Loucy (cell line): ENCODE data around the gene TXNRD1.
A peak's percentile ranks its signal among the peaks of the same experiment; 100 is the strongest.

Experiments used
- H2AFZ ChIP-seq: fragments of 200-600 bp; sonication (generic); 2 replicates; pipeline ENCODE4 v1.6.0; 2016; ENCODE audit warnings: antibody characterized with exemption, mild to moderate bottlenecking, low read length, moderate library complexity
- H3F3A ChIP-seq: fragments of 200-600 bp; 2 replicates; pipeline ENCODE4 v1.6.0; 2016; ENCODE audit warnings: antibody characterized with exemption, low read depth, mild to moderate bottlenecking
- H3K27me3 ChIP-seq: fragments of 200-600 bp; sonication (generic); 2 replicates; pipeline ENCODE4 v1.6.1; 2014; ENCODE audit warnings: low read length, mild to moderate bottlenecking; ENCODE audit not compliant: insufficient read depth, poor library complexity, severe bottlenecking
- H3K36me3 ChIP-seq: fragments of 200-600 bp; sonication (generic); 2 replicates; pipeline ENCODE4 v1.6.1; 2016; ENCODE audit warnings: low read length; ENCODE audit not compliant: insufficient read depth
- H3K4me1 ChIP-seq: fragments of 200-600 bp; sonication (generic); 2 replicates; pipeline ENCODE4 v1.5.1; 2014; ENCODE audit warnings: low read length, mild to moderate bottlenecking; ENCODE audit not compliant: insufficient read depth, poor library complexity, severe bottlenecking
- H3K4me2 ChIP-seq: fragments of 200-600 bp; sonication (generic); 2 replicates; pipeline ENCODE4 v1.6.0; 2014; ENCODE audit warnings: antibody characterized with exemption, low read length, low read depth, mild to moderate bottlenecking; ENCODE audit not compliant: poor library complexity, severe bottlenecking
- H3K4me3 ChIP-seq: fragments of 200-600 bp; sonication (generic); 2 replicates; pipeline ENCODE4 v1.5.1; 2014; ENCODE audit warnings: low read length, mild to moderate bottlenecking, mixed read lengths; ENCODE audit not compliant: poor library complexity, severe bottlenecking
- H3K79me2 ChIP-seq: fragments of 200-600 bp; sonication (generic); 2 replicates; pipeline ENCODE4 v1.6.1; 2014; ENCODE audit warnings: low read length; ENCODE audit not compliant: insufficient read depth
- H3K9ac ChIP-seq: fragments of 200-600 bp; sonication (generic); 2 replicates; pipeline ENCODE4 v1.6.0; 2014; ENCODE audit warnings: mild to moderate bottlenecking, low read depth, low read length, moderate library complexity; ENCODE audit not compliant: poor library complexity, severe bottlenecking
- H3K9me2 ChIP-seq: fragments of 200-600 bp; sonication (generic); replicated peaks from 2 replicates; pipeline ENCODE4 v1.6.1; 2016; ENCODE audit warnings: low read depth, low read length, mixed read lengths
- H3K9me3 ChIP-seq: fragments of 200-600 bp; sonication (generic); 2 replicates; pipeline ENCODE4 v1.6.1; 2014; ENCODE audit warnings: mild to moderate bottlenecking, antibody characterized with exemption, low read length, low read depth; ENCODE audit not compliant: insufficient read depth
- H4K20me1 ChIP-seq: fragments of 200-600 bp; sonication (generic); 2 replicates; pipeline ENCODE4 v1.6.0; 2014; ENCODE audit warnings: antibody characterized with exemption, low read length, mild to moderate bottlenecking; ENCODE audit not compliant: insufficient read depth, poor library complexity, severe bottlenecking
- EZH2phosphoT487 ChIP-seq: fragments of 200-600 bp; IDR thresholded peaks from 2 replicates; pipeline ENCODE4 v1.6.1; 2018; ENCODE audit warnings: antibody characterized with exemption, mild to moderate bottlenecking, moderate library complexity, borderline replicate concordance
- TF ChIP-seq, protein P1 (sequence below): fragments of 200-600 bp; sonication (generic); conservative IDR thresholded peaks from 2 replicates; pipeline ENCODE4 v1.5.1; 2014; ENCODE audit warnings: mild to moderate bottlenecking, antibody characterized with exemption, low read length

Gene TXNRD1

DNA sequence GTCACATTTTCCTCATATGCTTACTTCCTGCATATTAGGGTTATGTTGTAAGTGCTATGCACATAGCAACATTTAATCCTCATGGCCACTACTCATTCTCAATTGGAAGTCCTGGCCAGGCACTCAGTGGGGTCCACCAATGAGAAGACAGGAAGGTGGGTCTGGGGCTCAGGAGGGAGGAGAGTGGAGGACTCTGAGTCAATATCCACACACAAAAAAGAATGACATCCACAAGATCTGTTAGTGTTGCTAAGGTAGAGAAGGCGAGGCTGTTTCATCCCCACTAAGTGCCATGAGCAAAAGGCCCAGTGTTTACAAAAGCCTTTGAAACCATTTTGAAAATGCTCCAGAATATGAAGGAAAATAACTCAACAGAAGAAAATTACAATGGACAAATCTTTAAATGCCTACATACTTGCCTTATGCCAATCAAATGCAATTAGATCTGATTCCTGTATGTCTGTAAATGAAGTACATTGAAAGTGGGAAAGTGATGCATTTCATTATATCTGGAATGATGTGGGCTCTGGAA is 141.9 kb downstream of the TXNRD1 start:
- no peaks in the 10 kb centered on the region for H3K4me1 ChIP-seq
- no peaks in the 10 kb centered on the region for H4K20me1 ChIP-seq
- no peak overlapping the region for H3K4me3 ChIP-seq
- no peaks in the 10 kb centered on the region for H3K27me3 ChIP-seq
- peaks cover 14% of the 10 kb centered on the region; the same call in 1 of the 2 replicates for H3K36me3 ChIP-seq
- no peaks in the 10 kb centered on the region for H3K9me3 ChIP-seq
- H3K79me2 ChIP-seq, result no peaks in the 10 kb centered on the region
- no peaks in the 10 kb centered on the region for H3F3A ChIP-seq
- no peak overlapping the region for H3K9ac ChIP-seq
- TF ChIP-seq, protein P1, sequence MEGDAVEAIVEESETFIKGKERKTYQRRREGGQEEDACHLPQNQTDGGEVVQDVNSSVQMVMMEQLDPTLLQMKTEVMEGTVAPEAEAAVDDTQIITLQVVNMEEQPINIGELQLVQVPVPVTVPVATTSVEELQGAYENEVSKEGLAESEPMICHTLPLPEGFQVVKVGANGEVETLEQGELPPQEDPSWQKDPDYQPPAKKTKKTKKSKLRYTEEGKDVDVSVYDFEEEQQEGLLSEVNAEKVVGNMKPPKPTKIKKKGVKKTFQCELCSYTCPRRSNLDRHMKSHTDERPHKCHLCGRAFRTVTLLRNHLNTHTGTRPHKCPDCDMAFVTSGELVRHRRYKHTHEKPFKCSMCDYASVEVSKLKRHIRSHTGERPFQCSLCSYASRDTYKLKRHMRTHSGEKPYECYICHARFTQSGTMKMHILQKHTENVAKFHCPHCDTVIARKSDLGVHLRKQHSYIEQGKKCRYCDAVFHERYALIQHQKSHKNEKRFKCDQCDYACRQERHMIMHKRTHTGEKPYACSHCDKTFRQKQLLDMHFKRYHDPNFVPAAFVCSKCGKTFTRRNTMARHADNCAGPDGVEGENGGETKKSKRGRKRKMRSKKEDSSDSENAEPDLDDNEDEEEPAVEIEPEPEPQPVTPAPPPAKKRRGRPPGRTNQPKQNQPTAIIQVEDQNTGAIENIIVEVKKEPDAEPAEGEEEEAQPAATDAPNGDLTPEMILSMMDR, result no peak
- TF ChIP-seq EZH2phosphoT487, result no peak
- H3K4me2 ChIP-seq, result no peak overlapping the region
- H2AFZ ChIP-seq, result no peak overlapping the region
- H3K9me2 ChIP-seq, result no peaks in the 10 kb centered on the region

DNA sequence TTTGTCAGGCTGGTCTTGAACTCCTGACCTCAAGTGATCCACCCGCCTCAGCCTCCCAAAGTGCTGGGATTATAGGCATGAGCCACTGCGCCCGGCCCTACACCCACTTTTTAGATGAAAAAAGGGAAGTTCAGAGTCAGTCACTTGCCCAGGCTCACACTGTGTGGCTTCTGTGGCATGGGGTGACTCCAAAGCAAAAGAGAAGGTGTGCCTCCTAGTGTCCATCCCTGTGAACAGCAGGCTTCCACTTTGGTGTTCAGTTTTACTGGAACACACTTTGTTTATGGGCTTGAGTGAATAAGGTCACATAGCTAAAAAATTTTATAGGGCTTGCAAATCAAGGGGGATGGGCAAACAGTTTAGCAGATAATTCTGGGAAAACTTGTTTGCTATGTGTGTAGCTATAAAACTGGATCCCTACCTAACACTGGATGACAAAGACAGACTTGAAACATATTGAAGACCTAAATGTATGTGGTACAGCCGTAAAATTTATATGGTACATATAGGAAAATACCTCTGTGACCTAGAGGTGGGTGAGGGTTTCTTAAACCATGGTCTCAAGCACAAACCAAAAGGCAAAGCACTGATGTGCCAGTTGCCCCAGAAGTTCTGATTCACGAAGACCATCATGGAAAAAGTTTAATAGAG is 142.9 kb downstream of the TXNRD1 start:
- H3K27me3 ChIP-seq, result no peaks in the 10 kb centered on the region
- no peaks in the 10 kb centered on the region for H3K9me3 ChIP-seq
- H3K4me2 ChIP-seq, result no peak overlapping the region
- no peak overlapping the region for H3K4me3 ChIP-seq
- no peaks in the 10 kb centered on the region for H3K9me2 ChIP-seq
- H2AFZ ChIP-seq, result no peak overlapping the region
- no peak overlapping the region for H3K9ac ChIP-seq
- no peaks in the 10 kb centered on the region for H3F3A ChIP-seq
- no peaks in the 10 kb centered on the region for H4K20me1 ChIP-seq
- TF ChIP-seq, protein P1, result peak; percentile 92
- TF ChIP-seq EZH2phosphoT487, result no peak
- no peaks in the 10 kb centered on the region for H3K79me2 ChIP-seq
- H3K36me3 ChIP-seq, result peaks cover 9% of the 10 kb centered on the region; the same call in 1 of the 2 replicates
- H3K4me1 ChIP-seq, result no peaks in the 10 kb centered on the region

DNA sequence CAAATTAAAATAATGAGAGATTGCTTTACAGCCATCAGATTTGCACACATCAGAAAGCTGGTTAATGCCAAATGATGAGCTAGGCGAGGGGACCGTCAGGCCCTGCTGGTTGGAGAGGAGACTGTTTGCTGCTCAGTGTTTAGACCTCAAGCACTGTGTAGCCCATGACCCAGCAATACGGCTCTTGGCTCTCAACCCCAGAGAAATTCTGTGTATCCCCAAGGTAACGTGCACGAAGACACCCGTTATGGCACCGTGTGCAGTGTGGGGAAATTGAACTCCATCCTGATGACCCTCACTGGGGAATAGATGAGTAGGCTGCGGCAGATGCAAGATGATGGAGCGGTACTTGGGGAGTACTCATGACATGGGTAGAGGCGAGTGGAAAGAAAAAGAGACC is 143.6 kb downstream of the TXNRD1 start:
- Histone ChIP-seq H4K20me1 (no peaks in the 10 kb centered on the region), H3K9me3 (no peaks in the 10 kb centered on the region), H2AFZ (no peak overlapping the region), H3K4me1 (no peaks in the 10 kb centered on the region), H3K36me3 (peaks cover 8% of the 10 kb centered on the region; the same call in 1 of the 2 replicates), H3K4me3 (no peak overlapping the region), H3K9me2 (no peaks in the 10 kb centered on the region), H3K27me3 (no peaks in the 10 kb centered on the region), H3K4me2 (no peak overlapping the region), H3F3A (no peaks in the 10 kb centered on the region), H3K9ac (no peak overlapping the region), H3K79me2 (no peaks in the 10 kb centered on the region)
- no peak for TF ChIP-seq EZH2phosphoT487
- TF ChIP-seq, protein P1, result no peak
